HCT116 (cell line): ENCODE measurements around the gene SPATC1L. TPM values are rescaled to one million over a fixed set of nuclear protein-coding genes. Genes with fewer than 3 reads are reported as not detected.
"Not testable (repeated sequence)": the region's sequence is repeated elsewhere in the genome, so short reads cannot be mapped to it uniquely, and the experiment has no call there.

ENCODE experiments used
- ATAC-seq: fragments of 200-7000 bp; cut with Tn5 transposase; 2 replicates; pipeline ENCODE4 v1.9.1; 2020; ENCODE audit warnings: mild to moderate bottlenecking, moderate library complexity
- BruUV-seq: library from RNA; stranded (reverse); fragments of 400-500 nt; replicated peaks from 2 replicates; lab custom pipeline; 2021; lab: Mats Ljungman, UMichigan
- CTCF ChIA-PET: fragments of 300-600 bp; sonication (Branson Sonifier 250); formaldehyde crosslinking; loops from one replicate; lab custom pipeline; 2021; ENCODE audit warnings: antibody characterized with exemption; lab: Charles Lee
- POLR2A ChIA-PET: fragments of 300-600, 350-600 bp; sonication (Branson Sonifier 250); formaldehyde crosslinking; loops from one replicate; lab custom pipeline; 2021; ENCODE audit warnings: antibody characterized with exemption; lab: Charles Lee
- RAD21 ChIA-PET, 2 experiments: fragments of 300-600 bp; sonication (Branson Sonifier 250); formaldehyde crosslinking; loops; one replicate each; lab custom pipeline; 2023; ENCODE audit warnings: low total read pairs in 2 of 2; ENCODE audit not compliant: uncharacterized antibody in 2 of 2, unreplicated experiment in 2 of 2, low non-redundant PET in 1 of 2; lab: Charles Lee
- DNase-seq: peaks from one replicate; pipeline ENCODE4 v3.0.0-alpha.2; 2010; ENCODE audit warnings: low read depth, low spot score
- H2AFZ ChIP-seq: fragments of 200-600 bp; shearing (Covaris generic), sonication (generic); 2 replicates; pipeline ENCODE4 v1.6.1; 2017; ENCODE audit warnings: low read depth, mixed run types, mixed read lengths, antibody characterized with exemption, low read length; ENCODE audit not compliant: poor library complexity, severe bottlenecking
- H3K27ac ChIP-seq: 2 replicates; pipeline ENCODE4 v1.5.1; 2012; ENCODE audit warnings: low read depth, low read length
- H3K27me3 ChIP-seq: fragments of 200-600 bp; sonication (generic); 2 replicates; pipeline ENCODE4 v1.6.1; 2016; ENCODE audit warnings: mixed run types, low read length, mixed read lengths; ENCODE audit not compliant: insufficient read depth
- H3K36me3 ChIP-seq, 2 experiments: fragments of 200-500 bp in 1 of 2; fragments of 200-600 bp in 1 of 2; sonication (Bioruptor generic) in 1 of 2; sonication (generic) in 1 of 2; 2 replicates each; pipeline versions ENCODE4 v1.5.1 to v1.6.1; 2014 to 2016; ENCODE audit warnings: low read length in 2 of 2, inconsistent platforms in 1 of 2, mixed read lengths in 1 of 2, mixed run types in 1 of 2; ENCODE audit not compliant: insufficient read depth in 2 of 2, control insufficient read depth in 1 of 2
- H3K4me1 ChIP-seq, 2 experiments: fragments of 200-600 bp in 1 of 2; sonication (generic) in 1 of 2; 2 replicates each; pipeline versions ENCODE4 v1.5.1 to v1.6.1; 2012 to 2017; ENCODE audit warnings: low read length in 2 of 2, inconsistent platforms in 1 of 2, mild to moderate bottlenecking in 1 of 2, mixed read lengths in 1 of 2, mixed run types in 1 of 2, moderate library complexity in 1 of 2; ENCODE audit not compliant: insufficient read depth in 2 of 2, control insufficient read depth in 1 of 2
- H3K4me2 ChIP-seq: fragments of 200-600 bp; sonication (generic); 2 replicates; pipeline ENCODE4 v1.6.1; 2017; ENCODE audit warnings: mixed run types, low read length, mixed read lengths
- H3K4me3 ChIP-seq, 2 experiments: fragments of 200-600 bp in 1 of 2; sonication (generic) in 1 of 2; replicated peaks in 1 of 2; 2 replicates each; pipeline ENCODE4 v1.5.1; 2011 to 2016; ENCODE audit warnings: low read length in 2 of 2, control low read depth in 1 of 2, low read depth in 1 of 2, mild to moderate bottlenecking in 1 of 2, mixed read lengths in 1 of 2, mixed run types in 1 of 2
- H3K79me2 ChIP-seq: fragments of 200-600 bp; sonication (generic); 2 replicates; pipeline ENCODE4 v1.6.1; 2017; ENCODE audit warnings: mild to moderate bottlenecking, mixed run types, low read length, moderate library complexity, mixed read lengths; ENCODE audit not compliant: insufficient read depth
- H3K9ac ChIP-seq: fragments of 200-600 bp; sonication (generic); 2 replicates; pipeline ENCODE4 v1.6.1; 2016; ENCODE audit warnings: low read length, mixed read lengths
- H3K9me2 ChIP-seq: fragments of 200-600 bp; sonication (generic), shearing (Covaris generic); 2 replicates; pipeline ENCODE4 v1.6.1; 2017; ENCODE audit warnings: mixed run types, mild to moderate bottlenecking, moderate library complexity; ENCODE audit not compliant: insufficient read depth
- H3K9me3 ChIP-seq, 2 experiments: fragments of 200-500 bp in 1 of 2; fragments of 200-600 bp in 1 of 2; sonication (Bioruptor generic) in 1 of 2; sonication (generic) in 1 of 2; 2 replicates each; pipeline ENCODE4 v1.6.1; 2014 to 2017; ENCODE audit warnings: low read length in 2 of 2, mixed read lengths in 2 of 2, inconsistent platforms in 1 of 2, low read depth in 1 of 2, mild to moderate bottlenecking in 1 of 2, mixed run types in 1 of 2, moderate library complexity in 1 of 2; ENCODE audit not compliant: control insufficient read depth in 1 of 2, insufficient read depth in 1 of 2
- H4K20me1 ChIP-seq: fragments of 200-600 bp; sonication (generic), shearing (Covaris generic); 2 replicates; pipeline ENCODE4 v1.6.1; 2017; ENCODE audit warnings: mixed run types, mild to moderate bottlenecking, moderate library complexity; ENCODE audit not compliant: insufficient read depth
- CEBPB ChIP-seq: IDR thresholded peaks from 2 replicates; pipeline ENCODE4 v1.6.1; 2012; ENCODE audit warnings: low read depth
- ELF1 ChIP-seq: IDR thresholded peaks from 2 replicates; pipeline ENCODE4 v1.6.1; 2012; ENCODE audit warnings: low read depth, borderline replicate concordance
- FOSL1 ChIP-seq: IDR thresholded peaks from 2 replicates; pipeline ENCODE4 v1.6.1; 2012; ENCODE audit warnings: low read depth
- SP1 ChIP-seq: IDR thresholded peaks from 2 replicates; pipeline ENCODE4 v1.6.1; 2012; ENCODE audit warnings: low read depth
- ZFX ChIP-seq: fragments of 450-650 bp; IDR thresholded peaks from 2 replicates; pipeline ENCODE4 v1.6.1; 2017
- intact Hi-C: fragments of 100-400 bp; cut with micrococcal nuclease; formaldehyde crosslinking; loops from 2 replicates; pipeline ENCODE4 v1.10.0; 2022
- total RNA-seq: library from RNA; stranded (reverse); gene quantifications from one replicate; pipeline ENCODE4 v1.2.1, GENCODE V29; 2021; ENCODE audit not compliant: unreplicated experiment
- TF ChIP-seq, protein P1 (sequence below), 3 experiments: fragments of 200-600 bp in 1 of 3; sonication (generic) in 1 of 3; IDR thresholded peaks in 2 of 3; conservative IDR thresholded peaks in 1 of 3; 2 replicates each; pipeline ENCODE4 v1.5.1; 2012 to 2017; ENCODE audit warnings: low read depth in 2 of 3, low read length in 2 of 3, antibody characterized with exemption in 1 of 3, borderline replicate concordance in 1 of 3, control low read depth in 1 of 3, mild to moderate bottlenecking in 1 of 3, mixed read lengths in 1 of 3, mixed run types in 1 of 3, moderate library complexity in 1 of 3; ENCODE audit not compliant: insufficient read depth in 1 of 3
- TF ChIP-seq, protein P2 (sequence below): IDR thresholded peaks from 2 replicates; pipeline ENCODE4 v1.6.1; 2012

Gene SPATC1L
- total RNA-seq, 1 experiment from 2014 or later = 1.3 TPM

DNA sequence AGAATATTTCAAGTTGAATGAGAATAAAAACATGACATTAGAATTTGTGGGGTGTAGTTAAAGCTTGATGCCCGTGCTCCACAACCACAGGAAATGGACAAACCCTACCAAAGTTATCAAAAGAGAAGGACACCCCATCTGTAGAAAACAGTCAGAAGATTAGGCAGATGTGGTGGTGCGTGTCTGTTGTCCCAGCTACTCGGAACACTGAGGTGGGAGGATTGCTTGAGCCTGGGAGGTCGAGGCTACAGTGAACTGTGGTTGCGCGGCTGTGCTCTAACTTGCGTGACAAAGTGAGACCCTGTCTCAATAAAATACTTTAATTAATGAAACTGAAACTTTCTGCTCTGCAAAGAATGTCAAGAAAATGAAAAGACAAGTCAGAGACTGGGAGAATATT is 1.5 kb upstream of the SPATC1L start:
- intact Hi-C loops = no loop called here
- RAD21 ChIA-PET = no interaction called here
- Histone ChIP-seq H3K4me3 (no peak overlapping the region), H3K9me2 (no peaks in the 10 kb centered on the region), H3K9me3 (no peaks in the 10 kb centered on the region), H3K79me2 (no peaks in the 10 kb centered on the region), H3K36me3 (no peaks in the 10 kb centered on the region), H3K4me2 (no peak overlapping the region)
- CTCF ChIA-PET = no interaction called here
- TF ChIP-seq FOSL1 = no peak
- TF ChIP-seq, protein P1, sequence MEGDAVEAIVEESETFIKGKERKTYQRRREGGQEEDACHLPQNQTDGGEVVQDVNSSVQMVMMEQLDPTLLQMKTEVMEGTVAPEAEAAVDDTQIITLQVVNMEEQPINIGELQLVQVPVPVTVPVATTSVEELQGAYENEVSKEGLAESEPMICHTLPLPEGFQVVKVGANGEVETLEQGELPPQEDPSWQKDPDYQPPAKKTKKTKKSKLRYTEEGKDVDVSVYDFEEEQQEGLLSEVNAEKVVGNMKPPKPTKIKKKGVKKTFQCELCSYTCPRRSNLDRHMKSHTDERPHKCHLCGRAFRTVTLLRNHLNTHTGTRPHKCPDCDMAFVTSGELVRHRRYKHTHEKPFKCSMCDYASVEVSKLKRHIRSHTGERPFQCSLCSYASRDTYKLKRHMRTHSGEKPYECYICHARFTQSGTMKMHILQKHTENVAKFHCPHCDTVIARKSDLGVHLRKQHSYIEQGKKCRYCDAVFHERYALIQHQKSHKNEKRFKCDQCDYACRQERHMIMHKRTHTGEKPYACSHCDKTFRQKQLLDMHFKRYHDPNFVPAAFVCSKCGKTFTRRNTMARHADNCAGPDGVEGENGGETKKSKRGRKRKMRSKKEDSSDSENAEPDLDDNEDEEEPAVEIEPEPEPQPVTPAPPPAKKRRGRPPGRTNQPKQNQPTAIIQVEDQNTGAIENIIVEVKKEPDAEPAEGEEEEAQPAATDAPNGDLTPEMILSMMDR (IDR thresholded peaks at IDR 0.05 in 2 of 3, conservative IDR thresholded peaks at IDR 0.05 in 1 of 3; ENCODE audit: borderline replicate concordance in 1 of 3, insufficient read depth in 1 of 3, low read depth in 2 of 3, low read length in 2 of 3) = no peak
- no peak for TF ChIP-seq CEBPB
- TF ChIP-seq, protein P2, sequence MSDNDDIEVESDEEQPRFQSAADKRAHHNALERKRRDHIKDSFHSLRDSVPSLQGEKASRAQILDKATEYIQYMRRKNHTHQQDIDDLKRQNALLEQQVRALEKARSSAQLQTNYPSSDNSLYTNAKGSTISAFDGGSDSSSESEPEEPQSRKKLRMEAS = no peak
- no peak for TF ChIP-seq ELF1
- TF ChIP-seq, all 23 proteins: peak for 0
- no TSS peak for BruUV-seq
- Histone ChIP-seq H2AFZ (no peak overlapping the region), H3K27ac (no peak overlapping the region), H3K9ac (no peak overlapping the region), H3K27me3 (no peaks in the 10 kb centered on the region), H3K4me1 (peaks cover 14 to 19% of the 10 kb centered on the region in 2 experiments), H4K20me1 (no peaks in the 10 kb centered on the region)
- DNase-seq (no peak), ATAC-seq (no peak)
- POLR2A ChIA-PET = no interaction called here

DNA sequence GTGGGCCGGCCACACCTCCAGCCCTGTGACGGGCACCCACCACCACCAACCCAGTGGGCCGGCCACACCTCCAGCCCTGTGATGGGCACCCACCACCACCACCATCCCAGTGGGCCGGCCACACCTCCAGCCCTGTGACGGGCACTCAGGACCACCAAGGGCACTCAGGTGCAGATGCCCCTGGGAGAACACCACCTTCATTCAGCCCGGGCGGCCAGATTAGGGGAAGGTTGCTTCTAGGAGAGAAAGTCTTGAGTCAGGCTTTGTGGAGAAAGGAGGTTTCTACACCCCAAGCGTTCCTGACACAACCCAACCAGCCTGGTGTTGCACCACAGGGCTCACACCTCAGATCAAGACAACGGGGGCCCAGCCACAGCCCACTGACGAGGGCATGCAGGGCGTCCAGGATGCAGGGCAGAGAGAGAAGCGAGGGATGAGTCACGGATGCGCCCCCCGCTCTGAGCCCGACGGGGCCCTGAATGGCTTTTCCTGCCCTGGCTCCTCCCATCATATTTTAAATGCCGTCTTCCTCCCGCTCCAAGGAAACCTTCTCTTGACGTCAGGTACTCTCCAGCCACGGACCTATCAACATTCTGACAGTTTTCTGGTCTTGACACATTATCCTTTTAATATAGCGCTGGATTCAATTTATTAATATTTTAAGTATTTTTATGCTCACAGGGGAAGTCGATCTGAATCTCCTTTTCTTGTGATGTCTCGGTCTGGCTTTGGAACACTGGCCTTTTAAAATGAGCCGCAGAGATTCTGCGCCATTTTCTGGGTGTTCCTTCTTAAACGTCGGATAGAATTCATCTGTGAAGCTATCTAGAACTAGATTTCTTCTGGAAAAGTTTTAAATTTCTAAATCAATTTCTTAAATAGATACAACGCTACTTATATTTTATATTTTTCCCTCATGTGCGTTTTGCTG is 631 bp upstream of the SPATC1L start:
- BruUV-seq = no TSS peak
- H3K27ac ChIP-seq = no peak overlapping the region
- ChIA-PET RAD21 (no interaction called here), POLR2A (no interaction called here), CTCF (no interaction called here)
- H3K4me3 ChIP-seq = no peak overlapping the region
- peaks cover 14 to 19% of the 10 kb centered on the region in 2 experiments for H3K4me1 ChIP-seq
- no peak overlapping the region for H2AFZ ChIP-seq
- H3K9me3 ChIP-seq = no peaks in the 10 kb centered on the region
- H3K4me2 ChIP-seq = no peak overlapping the region
- ATAC-seq (no peak), DNase-seq (peak; percentile 8)
- intact Hi-C loops = no loop called here
- H3K36me3 ChIP-seq = no peaks in the 10 kb centered on the region
- no peaks in the 10 kb centered on the region for H3K79me2 ChIP-seq
- H4K20me1 ChIP-seq = no peaks in the 10 kb centered on the region
- no peak overlapping the region for H3K9ac ChIP-seq
- TF ChIP-seq SP1 = peak; percentile 63
- TF ChIP-seq ZFX = no peak
- H3K9me2 ChIP-seq = no peaks in the 10 kb centered on the region
- H3K27me3 ChIP-seq = no peaks in the 10 kb centered on the region

DNA sequence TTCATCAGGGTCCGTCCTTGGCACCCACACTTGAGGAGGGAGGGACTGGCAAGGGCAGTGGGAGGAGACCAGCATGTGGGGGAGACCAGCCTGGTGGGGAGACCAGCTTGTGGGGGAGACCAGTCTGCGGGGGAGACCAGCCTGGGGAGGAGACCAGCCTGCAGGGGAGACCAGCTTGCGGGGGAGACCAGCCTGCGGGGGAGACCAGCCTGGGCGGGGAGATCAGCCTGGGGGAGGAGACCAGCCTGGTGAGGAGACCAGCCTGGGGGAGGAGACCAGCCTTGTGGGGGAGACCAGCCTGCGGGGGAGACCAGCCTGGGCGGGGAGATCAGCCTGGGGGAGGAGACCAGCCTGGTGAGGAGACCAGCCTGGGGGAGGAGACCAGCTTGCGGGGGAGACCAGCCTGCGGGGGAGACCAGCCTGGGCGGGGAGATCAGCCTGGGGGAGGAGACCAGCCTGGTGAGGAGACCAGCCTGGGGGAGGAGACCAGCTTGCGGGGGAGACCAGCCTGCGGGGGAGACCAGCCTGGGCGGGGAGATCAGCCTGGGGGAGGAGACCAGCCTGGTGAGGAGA is 836 bp downstream of the SPATC1L start:
- H3K27me3 ChIP-seq, H3K27ac ChIP-seq, H3K9me3 ChIP-seq, RAD21 ChIA-PET, H3K4me3 ChIP-seq, H3K4me2 ChIP-seq, H2AFZ ChIP-seq, CTCF ChIA-PET, DNase-seq, H4K20me1 ChIP-seq, H3K36me3 ChIP-seq, POLR2A ChIA-PET, H3K9me2 ChIP-seq, intact Hi-C loops, H3K4me1 ChIP-seq, H3K9ac ChIP-seq, H3K79me2 ChIP-seq, ATAC-seq, BruUV-seq: not testable (repeated sequence)
